Mucosa of stomach (tissue), 1 donor: ENCODE measurements around the gene ESYT2.

Source experiments
- H3K27me3 ChIP-seq: one replicate; pipeline ENCODE4 v1.7.0; 2013; ENCODE audit warnings: mild to moderate bottlenecking, low read length; ENCODE audit not compliant: control insufficient read depth, insufficient read depth
- H3K36me3 ChIP-seq: one replicate; pipeline ENCODE4 v1.7.0; 2013; ENCODE audit warnings: low read length; ENCODE audit not compliant: control insufficient read depth, insufficient read depth
- H3K4me1 ChIP-seq: one replicate; pipeline ENCODE4 v1.7.0; 2013; ENCODE audit warnings: mild to moderate bottlenecking, low read length; ENCODE audit not compliant: control insufficient read depth, insufficient read depth
- H3K4me3 ChIP-seq: one replicate; pipeline ENCODE4 v1.7.0; 2013; ENCODE audit warnings: low read length
- H3K9ac ChIP-seq: one replicate; pipeline ENCODE4 v1.7.0; 2013; ENCODE audit warnings: mild to moderate bottlenecking, low read length, moderate library complexity
- H3K9me3 ChIP-seq: one replicate; pipeline ENCODE4 v1.7.0; 2013; ENCODE audit warnings: mild to moderate bottlenecking, low read length, moderate library complexity; ENCODE audit not compliant: control insufficient read depth
- donor health status: Pancreatic carcinoma.

The ESYT2 gene

DNA sequence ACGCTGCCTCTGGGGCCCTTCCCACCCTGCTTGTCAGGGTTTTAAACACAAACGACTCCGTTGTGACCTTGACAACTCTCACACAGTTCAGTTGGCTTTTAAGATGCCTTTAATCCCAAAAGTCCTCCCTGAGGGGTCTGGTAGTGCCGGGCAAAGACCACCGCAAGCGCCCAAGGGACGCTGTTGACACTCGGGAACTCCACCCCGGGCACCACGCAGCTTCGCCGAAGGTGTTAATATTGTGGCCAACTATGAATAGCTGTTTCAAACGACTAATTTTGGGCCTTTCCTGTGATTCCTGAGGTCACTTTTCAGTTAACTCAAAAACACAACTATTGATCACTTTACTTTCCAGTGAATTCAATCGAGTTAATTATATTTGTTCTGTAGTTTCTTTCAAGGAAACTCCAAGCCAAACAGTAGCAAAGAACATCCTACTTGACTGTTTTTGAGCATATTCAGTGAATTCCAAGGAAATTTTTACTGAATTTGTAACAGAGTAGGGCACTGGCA, 958 bp upstream of the ESYT2 start:
- Histone ChIP-seq H3K4me3 (peak overlapping the region; percentile 60), H3K4me1 (peaks cover 14% of the 10 kb centered on the region), H3K9me3 (no peaks in the 10 kb centered on the region), H3K27me3 (no peaks in the 10 kb centered on the region), H3K36me3 (no peaks in the 10 kb centered on the region), H3K9ac (peak overlapping the region; percentile 98)

DNA sequence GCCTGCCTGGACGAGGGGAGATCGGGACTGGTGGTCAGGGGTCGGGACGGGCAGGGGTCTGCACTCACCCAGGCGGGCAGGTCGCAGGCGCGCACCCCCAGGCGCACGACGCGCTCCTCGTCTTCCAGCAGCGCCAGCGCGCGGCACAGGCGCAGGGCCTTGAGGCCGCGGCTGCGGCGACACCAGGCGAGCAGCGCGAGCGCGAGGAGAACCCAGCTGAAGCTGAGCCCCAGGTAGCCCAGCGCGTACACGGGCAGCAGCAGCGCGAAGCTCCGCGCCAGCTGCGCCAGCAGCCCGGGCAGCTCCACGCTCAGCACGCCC, 328 bp downstream of the ESYT2 start:
- Histone ChIP-seq H3K27me3 (no peaks in the 10 kb centered on the region), H3K36me3 (no peaks in the 10 kb centered on the region), H3K4me1 (peaks cover 14% of the 10 kb centered on the region), H3K4me3 (peak overlapping the region; percentile 27), H3K9ac (peak overlapping the region; percentile 86), H3K9me3 (no peaks in the 10 kb centered on the region)

DNA sequence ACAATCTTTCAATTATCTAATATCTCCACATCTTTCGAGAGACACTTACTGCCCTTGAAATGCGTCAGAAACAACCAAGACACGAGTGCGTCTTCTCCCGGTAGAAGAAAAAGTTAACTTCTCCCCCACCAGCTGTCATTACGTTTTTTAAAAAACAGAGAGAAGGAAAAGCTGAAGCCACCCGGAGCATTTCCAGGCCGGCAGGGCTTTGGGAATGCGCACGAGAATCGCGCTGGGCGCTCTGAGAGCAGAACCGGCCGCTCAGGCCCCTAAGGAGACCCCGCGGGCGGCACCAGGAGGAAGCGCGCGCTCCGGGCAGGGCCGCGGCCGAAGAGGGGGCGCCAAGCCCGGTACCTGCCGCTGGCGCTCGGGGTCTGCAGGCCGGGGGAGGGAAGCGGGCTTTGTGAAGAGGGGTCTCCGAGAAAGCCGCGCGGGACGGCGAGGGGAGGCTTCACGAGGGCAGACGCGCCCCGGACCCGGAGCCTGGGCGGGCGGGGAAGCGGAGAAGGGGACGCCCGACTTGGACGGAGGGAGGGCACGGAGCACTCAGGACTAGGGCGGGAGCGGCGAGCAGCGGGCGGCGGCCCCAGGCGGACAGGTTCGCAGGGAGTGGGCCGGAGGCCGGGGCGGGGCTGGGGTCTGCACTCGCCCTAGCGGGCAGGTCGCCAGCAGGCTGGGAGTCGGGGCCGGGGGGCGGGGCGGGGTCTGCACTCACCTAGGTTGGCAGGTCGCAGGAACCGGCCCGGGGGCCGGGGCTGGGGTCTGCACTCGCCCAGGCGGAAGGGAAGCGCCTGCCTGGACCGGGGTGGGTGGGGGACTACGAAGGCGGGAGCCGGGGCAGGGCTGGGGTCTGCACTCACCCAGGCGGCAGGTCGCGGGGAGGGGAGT, 932 bp downstream of the ESYT2 start:
- Histone ChIP-seq H3K4me1 (peaks cover 14% of the 10 kb centered on the region), H3K9ac (peak overlapping the region; percentile 86), H3K36me3 (no peaks in the 10 kb centered on the region), H3K27me3 (no peaks in the 10 kb centered on the region), H3K9me3 (no peaks in the 10 kb centered on the region), H3K4me3 (peak overlapping the region; percentile 27)

DNA sequence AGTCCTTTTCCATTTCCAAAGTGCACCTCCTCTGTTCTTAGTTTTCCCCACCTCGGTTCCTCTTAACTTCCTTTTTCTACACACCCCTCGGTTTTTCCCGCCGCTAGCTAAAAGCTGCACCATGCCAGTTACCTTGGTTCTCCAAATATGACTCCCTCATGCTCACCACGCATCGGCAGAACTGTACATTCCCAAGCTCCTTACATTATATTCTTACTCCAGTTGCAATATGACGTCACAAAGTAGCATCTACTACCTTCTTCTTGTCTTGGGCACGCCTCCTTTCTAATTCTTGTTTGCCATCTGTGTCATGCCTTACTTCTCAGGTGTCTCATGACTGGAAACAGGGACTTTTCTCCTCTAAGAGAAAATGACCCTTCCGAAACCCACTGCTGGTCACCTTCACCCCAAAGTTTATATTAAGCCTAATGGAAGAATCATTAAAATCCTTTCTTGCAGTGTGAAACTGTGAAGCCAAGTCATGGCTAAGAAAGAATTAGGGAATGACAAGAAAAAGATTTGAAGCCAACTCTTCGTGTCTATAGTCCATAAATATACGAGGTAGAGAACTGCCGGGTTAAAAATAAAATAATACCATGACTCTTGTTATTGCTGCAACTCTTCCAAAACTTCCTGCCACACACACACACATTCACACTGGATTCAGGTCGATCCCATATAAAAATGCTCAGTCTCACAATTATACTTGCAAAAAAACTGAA, 1.7 kb downstream of the ESYT2 start:
- H3K27me3 ChIP-seq, result no peaks in the 10 kb centered on the region
- H3K9ac ChIP-seq, result peak overlapping the region; percentile 86
- H3K4me1 ChIP-seq, result peaks cover 14% of the 10 kb centered on the region
- no peaks in the 10 kb centered on the region for H3K9me3 ChIP-seq
- H3K36me3 ChIP-seq, result no peaks in the 10 kb centered on the region
- peak overlapping the region; percentile 27 for H3K4me3 ChIP-seq

DNA sequence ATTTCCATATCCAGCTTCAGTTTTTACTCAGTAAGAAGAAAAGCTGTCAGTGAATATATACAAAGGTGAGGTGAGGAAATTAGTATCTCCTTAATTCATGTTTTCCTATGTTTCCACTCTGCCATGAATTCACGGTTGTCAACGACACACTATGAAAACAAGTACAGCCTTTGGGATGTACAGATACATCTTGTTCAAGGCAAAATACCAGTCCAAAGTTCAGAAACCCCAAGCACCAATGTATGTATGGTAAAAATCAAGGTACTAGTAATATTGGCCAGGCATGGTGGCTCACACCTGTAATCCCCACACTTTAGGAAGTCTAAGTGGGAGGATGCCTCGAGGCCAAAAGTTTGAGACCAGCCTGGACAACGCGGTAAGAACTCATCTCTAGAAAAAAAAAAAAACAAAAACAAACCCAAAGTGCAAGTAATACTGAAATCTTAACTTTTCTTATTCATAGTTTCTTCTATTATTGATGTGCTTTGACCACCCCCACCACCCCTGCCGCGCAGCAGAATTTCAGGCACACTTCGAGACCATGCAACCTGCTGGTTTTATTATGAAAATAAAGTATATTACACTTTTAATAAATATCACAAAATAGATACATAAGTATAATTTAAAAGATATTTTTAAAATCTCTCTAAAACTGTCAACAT, 3.5 kb downstream of the ESYT2 start:
- Histone ChIP-seq H3K9ac (no peak overlapping the region), H3K4me1 (peaks cover 25% of the 10 kb centered on the region), H3K4me3 (no peak overlapping the region), H3K9me3 (no peaks in the 10 kb centered on the region), H3K36me3 (no peaks in the 10 kb centered on the region), H3K27me3 (no peaks in the 10 kb centered on the region)

DNA sequence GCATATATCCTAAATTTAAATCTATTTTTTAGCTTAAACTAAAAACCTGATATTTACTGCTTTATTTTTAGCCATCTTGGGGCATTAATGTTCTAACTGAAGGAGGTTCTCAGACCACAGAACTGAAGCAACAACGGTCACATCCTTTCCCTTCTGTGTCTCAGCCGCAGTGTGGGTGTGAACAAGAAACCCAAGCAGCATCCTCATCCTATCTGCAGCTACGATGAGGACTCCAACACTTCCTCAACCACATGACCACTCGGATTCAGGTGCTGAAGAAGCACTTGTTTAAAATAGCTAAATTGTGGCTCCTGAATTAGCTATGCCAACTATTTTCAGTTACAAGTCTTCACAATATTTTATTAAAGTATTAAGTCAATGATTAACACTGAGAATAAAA, 5.3 kb downstream of the ESYT2 start:
- no peaks in the 10 kb centered on the region for H3K9me3 ChIP-seq
- no peaks in the 10 kb centered on the region for H3K36me3 ChIP-seq
- no peaks in the 10 kb centered on the region for H3K27me3 ChIP-seq
- no peak overlapping the region for H3K4me3 ChIP-seq
- H3K4me1 ChIP-seq, result peaks cover 28% of the 10 kb centered on the region
- no peak overlapping the region for H3K9ac ChIP-seq

DNA sequence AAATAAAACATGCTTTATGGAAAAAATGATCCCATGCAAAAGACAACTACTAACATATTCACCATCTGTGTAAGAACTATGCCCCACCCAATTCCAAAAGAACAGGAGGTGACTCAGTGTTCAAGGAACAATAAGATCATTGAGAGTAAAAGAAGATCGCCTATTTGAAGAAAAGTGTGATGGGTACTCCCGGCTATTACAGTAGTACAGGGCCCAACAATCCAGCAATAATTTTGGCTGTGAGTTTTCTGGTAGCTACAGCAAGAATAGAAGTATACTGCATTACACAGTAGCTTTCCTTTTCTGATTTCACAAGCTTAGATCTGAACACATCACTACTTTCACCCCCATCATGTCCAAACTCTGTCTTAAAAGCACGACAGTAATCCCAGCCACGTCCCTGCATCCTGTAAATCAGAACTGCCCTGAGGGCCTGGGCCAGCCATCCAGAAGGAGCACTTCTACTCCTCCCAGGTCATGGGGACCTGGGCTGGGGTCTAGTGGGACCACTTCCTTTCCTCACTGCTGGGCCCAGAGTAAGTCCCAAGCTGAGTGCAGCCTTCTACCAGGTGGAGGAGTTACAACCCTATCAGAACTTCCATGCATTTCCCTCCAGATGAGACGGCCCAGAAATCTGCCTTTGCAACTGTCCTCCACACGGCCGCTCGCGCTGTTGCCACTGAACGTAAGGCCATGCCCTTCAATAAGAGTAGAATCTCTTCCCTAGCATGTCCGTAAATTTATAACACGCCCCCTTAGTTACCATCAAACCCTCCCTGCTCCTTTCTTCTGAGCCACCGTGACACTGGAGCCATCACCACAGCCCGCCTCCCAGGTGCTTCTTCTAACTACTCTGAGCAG, 7.9 kb downstream of the ESYT2 start:
- peaks cover 39% of the 10 kb centered on the region for H3K4me1 ChIP-seq
- H3K4me3 ChIP-seq, result no peak overlapping the region
- H3K9ac ChIP-seq, result peak overlapping the region; percentile 45

DNA sequence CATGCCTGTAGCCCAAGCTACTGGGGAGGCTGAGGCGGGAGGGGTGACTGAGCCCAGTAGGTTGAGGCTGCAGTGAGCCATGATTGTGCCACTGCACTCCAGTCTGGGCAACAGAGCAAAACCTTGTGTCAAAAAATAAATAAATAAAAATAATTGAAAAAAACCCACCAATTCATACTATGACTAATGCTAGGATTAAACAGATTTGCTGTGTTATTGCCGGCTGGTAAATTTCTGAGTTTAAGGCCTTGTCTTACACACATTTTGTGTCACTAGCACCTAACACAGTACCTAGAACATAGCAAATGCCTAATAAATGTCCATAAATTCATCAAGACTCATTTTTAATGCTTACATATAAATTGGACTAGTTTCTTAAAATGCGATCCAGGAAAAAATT, 8.7 kb downstream of the ESYT2 start:
- H3K4me1 ChIP-seq, result peaks cover 46% of the 10 kb centered on the region
- no peaks in the 10 kb centered on the region for H3K36me3 ChIP-seq
- no peaks in the 10 kb centered on the region for H3K27me3 ChIP-seq
- H3K9me3 ChIP-seq, result no peaks in the 10 kb centered on the region
- H3K9ac ChIP-seq, result no peak overlapping the region
- H3K4me3 ChIP-seq, result no peak overlapping the region

More for the DNA sequence above, 7.9 kb downstream of the ESYT2 start:
- H3K36me3 ChIP-seq, result no peaks in the 10 kb centered on the region
- no peaks in the 10 kb centered on the region for H3K9me3 ChIP-seq
- H3K27me3 ChIP-seq, result no peaks in the 10 kb centered on the region

DNA sequence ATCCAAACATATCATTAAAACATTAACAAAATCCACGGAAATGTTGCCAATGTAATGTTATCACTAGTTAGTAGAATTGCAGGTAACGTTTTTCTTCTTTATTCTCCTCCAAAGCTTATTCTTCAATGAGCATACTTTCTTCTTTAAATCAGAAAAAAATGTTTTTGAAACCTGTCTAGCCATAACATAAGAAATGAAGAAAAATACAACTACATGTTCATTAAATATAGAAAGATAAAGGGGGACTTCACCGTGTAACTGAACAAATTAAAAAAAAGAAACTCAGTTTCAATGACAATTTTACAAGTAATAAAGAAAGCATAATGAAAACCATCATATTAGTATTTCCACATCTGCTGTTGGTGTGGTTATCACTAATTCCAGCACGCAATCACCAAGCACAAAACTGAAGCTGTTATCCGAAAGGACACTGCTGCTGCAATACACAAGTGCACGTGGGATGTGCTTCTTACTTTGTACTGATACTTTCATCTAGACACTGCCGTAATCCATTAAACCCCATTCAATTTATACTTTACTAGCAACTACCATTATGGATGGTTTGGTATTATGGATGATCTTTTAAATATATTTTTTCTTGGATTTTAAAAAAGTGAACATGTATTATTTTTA, 9.6 kb downstream of the ESYT2 start:
- H3K27me3 ChIP-seq, result no peaks in the 10 kb centered on the region
- H3K9me3 ChIP-seq, result no peaks in the 10 kb centered on the region
- no peaks in the 10 kb centered on the region for H3K36me3 ChIP-seq
- peaks cover 50% of the 10 kb centered on the region for H3K4me1 ChIP-seq
- no peak overlapping the region for H3K9ac ChIP-seq
- H3K4me3 ChIP-seq, result no peak overlapping the region

DNA sequence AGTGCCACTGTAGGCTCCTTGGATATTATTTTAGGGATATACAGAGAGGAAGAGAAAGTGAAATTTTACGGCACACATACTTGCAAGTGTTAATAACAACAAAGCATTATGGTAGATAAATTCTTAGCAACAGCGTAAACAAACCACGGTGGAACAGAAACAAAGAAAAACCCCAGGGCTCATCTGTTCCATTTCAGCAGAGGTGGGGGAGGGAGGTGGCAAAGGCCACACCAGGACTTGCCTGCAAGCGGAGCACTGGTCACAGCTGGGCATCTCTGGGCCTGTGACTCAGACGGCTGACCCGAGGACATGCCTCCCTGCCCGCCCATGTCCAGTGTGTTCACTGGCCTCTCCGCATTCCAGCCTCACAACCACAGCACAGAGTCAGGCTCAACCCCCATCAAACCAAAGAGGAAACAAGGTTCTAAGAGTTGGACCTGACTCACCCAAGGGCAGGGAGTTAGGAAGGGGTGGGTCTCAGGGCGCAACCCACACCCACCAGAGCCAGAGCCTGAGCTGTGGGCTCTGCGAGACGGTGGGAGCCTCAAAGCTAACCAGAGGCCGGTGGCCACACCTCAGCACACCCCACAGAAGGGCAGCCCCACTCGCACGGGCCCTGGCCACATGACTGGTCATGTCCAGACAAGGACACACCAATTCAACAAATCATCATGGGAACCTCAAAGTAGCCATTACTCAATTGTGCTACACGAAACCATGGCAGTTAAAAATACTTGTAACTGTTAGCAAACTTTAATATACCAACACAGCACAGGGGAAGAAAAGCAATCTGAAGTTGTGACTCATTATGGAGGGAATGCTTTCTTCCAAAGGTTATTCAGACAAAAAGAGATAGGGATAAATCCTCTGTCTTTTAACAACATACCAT, 10.7 kb downstream of the ESYT2 start:
- Histone ChIP-seq H3K27me3 (no peaks in the 10 kb centered on the region), H3K4me3 (peak overlapping the region; percentile 38), H3K4me1 (peaks cover 50% of the 10 kb centered on the region), H3K9ac (peak overlapping the region; percentile 50), H3K9me3 (no peaks in the 10 kb centered on the region), H3K36me3 (no peaks in the 10 kb centered on the region)
